HepG2 (cell line): ENCODE results near the gene DNAJB12. TPM values are rescaled to one million over a fixed set of nuclear protein-coding genes. Genes with fewer than 3 reads are reported as not detected.
A peak's percentile ranks its signal among the peaks of the same experiment; 100 is the strongest.

Experiments
- ATF4 ChIP-seq, 2 experiments: fragments of 450-650 bp in 1 of 2; sonication (generic) in 1 of 2; formaldehyde crosslinking; IDR thresholded peaks; 2 replicates each; pipeline versions ENCODE4 v1.5.0 to v1.8.0; 2020 to 2022; ENCODE audit warnings: mild to moderate bottlenecking in 1 of 2, missing genetic modification reagents in 1 of 2
- FOXA3 ChIP-seq: IDR thresholded peaks from 2 replicates; pipeline ENCODE4 v1.6.1; 2016; ENCODE audit warnings: missing genetic modification reagents, missing compliant biosample characterization
- FOXM1 ChIP-seq: sonication (generic); formaldehyde crosslinking; IDR thresholded peaks from 2 replicates; pipeline ENCODE4 v1.5.0; 2020; ENCODE audit warnings: missing genetic modification reagents
- MXD1 ChIP-seq: sonication (generic); formaldehyde crosslinking; IDR thresholded peaks from 2 replicates; pipeline ENCODE4 v1.4.0; 2020; ENCODE audit warnings: mild to moderate bottlenecking, missing genetic modification reagents
- MXI1 ChIP-seq: IDR thresholded peaks from 3 replicates; pipeline ENCODE4 v1.6.1; 2012; ENCODE audit warnings: low read depth, low read length, inconsistent platforms, borderline replicate concordance
- NCOA5 ChIP-seq: sonication (generic); formaldehyde crosslinking; IDR thresholded peaks from 2 replicates; pipeline ENCODE4 v1.4.0; 2020; ENCODE audit warnings: missing genetic modification reagents
- TBX3 ChIP-seq: fragments of 450-650 bp; IDR thresholded peaks from 2 replicates; pipeline ENCODE4 v1.6.1; 2017; ENCODE audit warnings: antibody characterized with exemption, mild to moderate bottlenecking, inconsistent platforms, borderline replicate concordance
- XBP1 ChIP-seq: sonication (generic); formaldehyde crosslinking; IDR thresholded peaks from 2 replicates; pipeline ENCODE4 v1.5.0; 2020; ENCODE audit warnings: missing genetic modification reagents
- ZBTB21 ChIP-seq: sonication (generic); formaldehyde crosslinking; IDR thresholded peaks from 2 replicates; pipeline ENCODE4 v1.4.0; 2020; ENCODE audit warnings: missing genetic modification reagents
- ZNF256 ChIP-seq: sonication (generic); formaldehyde crosslinking; conservative IDR thresholded peaks from 2 replicates; pipeline ENCODE4 v1.4.0; 2020; ENCODE audit warnings: missing genetic modification reagents
- ZNF296 ChIP-seq: sonication (generic); formaldehyde crosslinking; conservative IDR thresholded peaks from 2 replicates; pipeline ENCODE4 v1.5.0; 2020; ENCODE audit warnings: mild to moderate bottlenecking, missing genetic modification reagents
- ZNF749 ChIP-seq: sonication (generic); formaldehyde crosslinking; IDR thresholded peaks from 2 replicates; pipeline ENCODE4 v1.8.0; 2022; ENCODE audit warnings: mild to moderate bottlenecking, missing genetic modification reagents, moderate library complexity, borderline replicate concordance
- ZSCAN29 ChIP-seq: sonication (generic); formaldehyde crosslinking; conservative IDR thresholded peaks from 2 replicates; pipeline ENCODE4 v1.4.0; 2020; ENCODE audit warnings: mild to moderate bottlenecking, missing genetic modification reagents
- polyA plus RNA-seq, 8 experiments: library from polyadenylated mRNA; depleted of rRNA in 3 of 8; stranded (reverse) in 7 of 8; unstranded in 1 of 8; fragments of >200 nt; fragmentation: Illumina TruSeq in 4 of 8; extraction: Trizol in 4 of 8; gene quantifications; 2 replicates each; pipeline versions ENCODE4 v1.2.1 to v1.2.3, GENCODE V29; 2011 to 2016; ENCODE audit warnings: low read depth in 4 of 8, missing spikeins in 1 of 8, mixed read lengths in 1 of 8; ENCODE audit not compliant: insufficient read depth in 1 of 8
- total RNA-seq, 5 experiments: library from RNA; depleted of rRNA; stranded (reverse); fragments of >200 nt; fragmentation: Illumina TruSeq; extraction: Trizol; gene quantifications; 2 replicates each; pipeline ENCODE4 v1.2.3, GENCODE V29; 2016; ENCODE audit warnings: low read depth in 1 of 5
- TF ChIP-seq, protein P1 (sequence below): sonication (generic); formaldehyde crosslinking; IDR thresholded peaks from 2 replicates; pipeline ENCODE4 v1.4.0; 2020; ENCODE audit warnings: missing genetic modification reagents
- TF ChIP-seq, protein P2 (sequence below): sonication (generic); formaldehyde crosslinking; IDR thresholded peaks from 2 replicates; pipeline ENCODE4 v1.5.0; 2020; ENCODE audit warnings: mild to moderate bottlenecking, low read depth, missing genetic modification reagents, borderline replicate concordance
- TF ChIP-seq, protein P3 (sequence below): sonication (generic); formaldehyde crosslinking; IDR thresholded peaks from 2 replicates; pipeline ENCODE4 v1.9.0; 2021; ENCODE audit warnings: mild to moderate bottlenecking, missing genetic modification reagents
- TF ChIP-seq, protein P4 (sequence below): sonication (generic); formaldehyde crosslinking; IDR thresholded peaks from 2 replicates; pipeline ENCODE4 v1.8.1; 2023; ENCODE audit warnings: mild to moderate bottlenecking, missing genetic modification reagents, borderline replicate concordance

DNAJB12 gene
- total and polyA plus RNA-seq, 2 of the 13 experiments (the other 11 are each of a cell fraction or from before 2014, with no cell fraction given), result 10.8 to 18.2 TPM

DNA sequence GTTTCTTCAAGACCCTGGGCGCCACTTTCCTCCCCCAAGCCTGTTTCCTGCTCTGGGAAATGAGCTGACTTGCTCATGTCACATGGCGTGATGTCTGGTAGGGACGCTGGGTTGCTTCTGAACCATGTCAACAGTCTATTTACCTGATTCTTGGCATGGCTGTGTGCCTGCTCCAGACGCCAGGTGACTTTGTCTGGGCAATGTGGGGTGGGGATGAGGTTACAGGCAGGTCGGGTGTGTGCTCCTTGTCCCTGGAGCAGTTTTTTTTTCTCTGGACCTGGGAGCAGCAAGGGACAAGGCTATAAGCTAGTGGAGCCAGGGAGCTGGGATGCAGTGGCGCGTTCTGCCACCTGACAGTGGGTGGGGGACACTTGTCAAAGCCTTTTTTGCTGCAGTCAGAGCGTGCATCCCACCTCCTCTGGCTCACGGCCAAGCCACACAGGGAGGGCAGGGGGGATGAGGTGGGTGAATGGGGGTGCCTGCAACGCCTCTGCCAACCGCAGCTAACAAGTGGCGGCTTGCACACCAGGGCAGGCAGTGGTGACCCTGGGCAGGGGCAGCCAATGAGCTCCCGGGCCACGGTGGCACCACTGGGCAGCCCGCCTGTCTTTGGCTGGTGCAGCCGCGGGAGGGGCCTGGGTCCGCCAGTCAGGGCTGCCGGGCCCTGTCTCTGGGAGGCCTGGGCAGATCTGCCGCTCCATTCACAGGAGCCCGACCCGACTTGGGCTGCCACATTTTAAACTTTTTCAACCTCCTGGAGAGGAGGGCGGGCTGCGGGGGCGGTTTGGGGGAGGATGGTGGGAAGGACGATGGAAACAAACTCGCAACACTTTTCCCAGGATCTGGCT is 22.9 kb downstream of the DNAJB12 start (continued):
- TF ChIP-seq, protein P1, sequence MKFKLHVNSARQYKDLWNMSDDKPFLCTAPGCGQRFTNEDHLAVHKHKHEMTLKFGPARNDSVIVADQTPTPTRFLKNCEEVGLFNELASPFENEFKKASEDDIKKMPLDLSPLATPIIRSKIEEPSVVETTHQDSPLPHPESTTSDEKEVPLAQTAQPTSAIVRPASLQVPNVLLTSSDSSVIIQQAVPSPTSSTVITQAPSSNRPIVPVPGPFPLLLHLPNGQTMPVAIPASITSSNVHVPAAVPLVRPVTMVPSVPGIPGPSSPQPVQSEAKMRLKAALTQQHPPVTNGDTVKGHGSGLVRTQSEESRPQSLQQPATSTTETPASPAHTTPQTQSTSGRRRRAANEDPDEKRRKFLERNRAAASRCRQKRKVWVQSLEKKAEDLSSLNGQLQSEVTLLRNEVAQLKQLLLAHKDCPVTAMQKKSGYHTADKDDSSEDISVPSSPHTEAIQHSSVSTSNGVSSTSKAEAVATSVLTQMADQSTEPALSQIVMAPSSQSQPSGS, result no peak; the same call in none of the 2 replicates
- 0 out of 2 replicates have a peak, but pooled peaks have one; percentile 10 for TF ChIP-seq FOXA3 (CRISPR knock-in tag)
- 0 out of 2 replicates have a peak, but pooled peaks have one; percentile 28 for TF ChIP-seq ZNF256 (CRISPR knock-in tag)
- TF ChIP-seq MXD1 (CRISPR knock-in tag), result peak; percentile 39; the same call in 1 of the 2 replicates
- 0 out of 2 replicates have a peak, but pooled peaks have one; percentile 53 for TF ChIP-seq ZNF749 (CRISPR knock-in tag)
- TF ChIP-seq FOXM1 (CRISPR knock-in tag), result no peak
- TF ChIP-seq XBP1, result no peak
- TF ChIP-seq MXI1, result no peak
- no peak for TF ChIP-seq ZNF296 (CRISPR knock-in tag)
- TF ChIP-seq NCOA5 (CRISPR knock-in tag), result no peak
- TF ChIP-seq, protein P2, sequence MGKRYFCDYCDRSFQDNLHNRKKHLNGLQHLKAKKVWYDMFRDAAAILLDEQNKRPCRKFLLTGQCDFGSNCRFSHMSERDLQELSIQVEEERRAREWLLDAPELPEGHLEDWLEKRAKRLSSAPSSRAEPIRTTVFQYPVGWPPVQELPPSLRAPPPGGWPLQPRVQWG, result no peak
- TF ChIP-seq ZSCAN29, result peak; percentile 72; the same call in 1 of the 2 replicates
- TF ChIP-seq, protein P3, sequence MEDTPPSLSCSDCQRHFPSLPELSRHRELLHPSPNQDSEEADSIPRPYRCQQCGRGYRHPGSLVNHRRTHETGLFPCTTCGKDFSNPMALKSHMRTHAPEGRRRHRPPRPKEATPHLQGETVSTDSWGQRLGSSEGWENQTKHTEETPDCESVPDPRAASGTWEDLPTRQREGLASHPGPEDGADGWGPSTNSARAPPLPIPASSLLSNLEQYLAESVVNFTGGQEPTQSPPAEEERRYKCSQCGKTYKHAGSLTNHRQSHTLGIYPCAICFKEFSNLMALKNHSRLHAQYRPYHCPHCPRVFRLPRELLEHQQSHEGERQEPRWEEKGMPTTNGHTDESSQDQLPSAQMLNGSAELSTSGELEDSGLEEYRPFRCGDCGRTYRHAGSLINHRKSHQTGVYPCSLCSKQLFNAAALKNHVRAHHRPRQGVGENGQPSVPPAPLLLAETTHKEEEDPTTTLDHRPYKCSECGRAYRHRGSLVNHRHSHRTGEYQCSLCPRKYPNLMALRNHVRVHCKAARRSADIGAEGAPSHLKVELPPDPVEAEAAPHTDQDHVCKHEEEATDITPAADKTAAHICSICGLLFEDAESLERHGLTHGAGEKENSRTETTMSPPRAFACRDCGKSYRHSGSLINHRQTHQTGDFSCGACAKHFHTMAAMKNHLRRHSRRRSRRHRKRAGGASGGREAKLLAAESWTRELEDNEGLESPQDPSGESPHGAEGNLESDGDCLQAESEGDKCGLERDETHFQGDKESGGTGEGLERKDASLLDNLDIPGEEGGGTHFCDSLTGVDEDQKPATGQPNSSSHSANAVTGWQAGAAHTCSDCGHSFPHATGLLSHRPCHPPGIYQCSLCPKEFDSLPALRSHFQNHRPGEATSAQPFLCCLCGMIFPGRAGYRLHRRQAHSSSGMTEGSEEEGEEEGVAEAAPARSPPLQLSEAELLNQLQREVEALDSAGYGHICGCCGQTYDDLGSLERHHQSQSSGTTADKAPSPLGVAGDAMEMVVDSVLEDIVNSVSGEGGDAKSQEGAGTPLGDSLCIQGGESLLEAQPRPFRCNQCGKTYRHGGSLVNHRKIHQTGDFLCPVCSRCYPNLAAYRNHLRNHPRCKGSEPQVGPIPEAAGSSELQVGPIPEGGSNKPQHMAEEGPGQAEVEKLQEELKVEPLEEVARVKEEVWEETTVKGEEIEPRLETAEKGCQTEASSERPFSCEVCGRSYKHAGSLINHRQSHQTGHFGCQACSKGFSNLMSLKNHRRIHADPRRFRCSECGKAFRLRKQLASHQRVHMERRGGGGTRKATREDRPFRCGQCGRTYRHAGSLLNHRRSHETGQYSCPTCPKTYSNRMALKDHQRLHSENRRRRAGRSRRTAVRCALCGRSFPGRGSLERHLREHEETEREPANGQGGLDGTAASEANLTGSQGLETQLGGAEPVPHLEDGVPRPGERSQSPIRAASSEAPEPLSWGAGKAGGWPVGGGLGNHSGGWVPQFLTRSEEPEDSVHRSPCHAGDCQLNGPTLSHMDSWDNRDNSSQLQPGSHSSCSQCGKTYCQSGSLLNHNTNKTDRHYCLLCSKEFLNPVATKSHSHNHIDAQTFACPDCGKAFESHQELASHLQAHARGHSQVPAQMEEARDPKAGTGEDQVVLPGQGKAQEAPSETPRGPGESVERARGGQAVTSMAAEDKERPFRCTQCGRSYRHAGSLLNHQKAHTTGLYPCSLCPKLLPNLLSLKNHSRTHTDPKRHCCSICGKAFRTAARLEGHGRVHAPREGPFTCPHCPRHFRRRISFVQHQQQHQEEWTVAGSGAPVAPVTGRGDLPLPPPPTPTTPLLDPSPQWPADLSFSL (CRISPR knock-in tag), result no peak
- TF ChIP-seq, protein P4, sequence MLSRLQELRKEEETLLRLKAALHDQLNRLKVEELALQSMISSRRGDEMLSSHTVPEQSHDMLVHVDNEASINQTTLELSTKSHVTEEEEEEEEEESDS (CRISPR knock-in tag), result no peak
- peak; percentile 58 for TF ChIP-seq TBX3
- TF ChIP-seq ZBTB21 (CRISPR knock-in tag), result no peak
- TF ChIP-seq ATF4 (CRISPR knock-in tag; IDR thresholded peaks at IDR 0.05), result no peak
